Gastroesophageal sphincter (tissue), 2 donors: ENCODE results near the gene SPINDOC.

Source experiments
- EP300 ChIP-seq: sonication (generic); formaldehyde crosslinking; IDR thresholded peaks from one replicate; pipeline ENCODE4 v1.6.1; 2017; ENCODE audit warnings: antibody characterized with exemption, mild to moderate bottlenecking
- POLR2A ChIP-seq, 2 donors: fragments of 450-650 bp; IDR thresholded peaks; one replicate each; pipeline ENCODE4 v1.6.1; 2017; ENCODE audit warnings: antibody characterized with exemption in 2 of 2, mild to moderate bottlenecking in 2 of 2, moderate library complexity in 1 of 2

DNA sequence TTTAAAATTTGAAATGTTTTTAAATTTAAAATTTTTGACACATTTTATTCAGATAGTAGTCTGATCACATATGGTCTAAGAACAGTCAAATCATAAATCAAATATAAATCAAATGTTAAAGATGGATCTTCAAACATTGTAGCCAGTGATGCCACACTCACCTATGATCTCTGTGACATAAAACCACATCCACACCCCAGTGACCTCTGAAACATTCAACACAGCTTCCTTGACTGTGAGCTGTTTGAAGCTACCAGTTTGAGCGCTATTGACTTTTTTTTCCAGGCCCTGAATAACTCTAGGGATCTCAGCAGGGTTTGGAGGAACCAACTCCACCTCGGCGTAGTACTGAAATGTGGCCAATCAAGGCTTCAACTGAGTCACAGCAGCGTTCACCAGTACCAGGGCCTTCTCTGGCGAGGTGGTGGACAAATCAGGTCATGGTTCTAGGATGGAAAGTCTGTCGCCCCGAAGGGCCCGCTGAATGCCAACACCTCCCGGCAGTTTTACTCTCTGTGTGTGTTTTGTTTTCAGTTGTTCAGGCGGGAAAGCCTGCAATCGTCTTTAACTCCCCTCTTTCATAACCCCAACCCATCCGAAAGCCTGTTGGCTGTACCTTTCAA lies 21.4 kb downstream of the SPINDOC start:
- no peak for TF ChIP-seq EP300
- no peak for TF ChIP-seq POLR2A (IDR thresholded peaks at IDR 0.05)
